ENCODE results near the gene LRRC59. TPM values are rescaled to one million over a fixed set of nuclear protein-coding genes. Genes with fewer than 3 reads are reported as not detected.

Gene LRRC59
- total and polyA plus RNA-seq, 2 of the 8 experiments (the other 6 are each of a cell fraction or from before 2014, with no cell fraction given): 48.3 to 117 TPM

- Histone ChIP-seq H3K4me3 (ENCODE audit: extremely low read depth in 1 of 4, insufficient read depth in 2 of 4, low read depth in 3 of 4, low read length in 4 of 4) (peak overlapping the region in 1 of 4 experiments; percentile 86; a peak in 1 of 8 replicates), H3K4me2 (ENCODE audit: insufficient read depth in 1 of 2, low read depth in 2 of 2, low read length in 2 of 2) (peak overlapping the region; percentile 61 to 79; a peak in 3 of 4 replicates)
- POLR2A ChIA-PET (ENCODE audit: partially characterized antibody): interaction anchor here (3.4 to 27.4 kb wide), 3 partner anchors 4 to 14 kb away, joined by 10 to 313 read pairs (median 313); partner anchors contain the start of genes EME1, LRRC59 and MRPL27
- TF ChIP-seq CEBPB (IDR thresholded peaks at IDR 0.05; ENCODE audit: low read depth, low read length) (no peak), POU5F1 (IDR thresholded peaks at IDR 0.05; ENCODE audit: low read depth, low read length) (no peak), SIRT6 (IDR thresholded peaks at IDR 0.05; ENCODE audit: low read length) (no peak), CBX5 (IDR thresholded peaks at IDR 0.05; ENCODE audit: low read depth, low read length) (no peak), KDM1A (IDR thresholded peaks at IDR 0.05; ENCODE audit: borderline replicate concordance, low read length) (no peak), ZNF274 (IDR thresholded peaks at IDR 0.05; ENCODE audit: borderline replicate concordance, extremely low read depth, low read length) (no peak), YY1 (IDR thresholded peaks at IDR 0.05; ENCODE audit: low read depth, low read length) (no peak), JUN (IDR thresholded peaks at IDR 0.05; ENCODE audit: low read depth, low read length) (no peak), FOSL1 (IDR thresholded peaks at IDR 0.05; ENCODE audit: insufficient read depth, low read depth, low read length) (no peak), ASH2L (IDR thresholded peaks at IDR 0.05; ENCODE audit: low read length) (no peak), RXRA (IDR thresholded peaks at IDR 0.05; ENCODE audit: insufficient read depth, low read depth, low read length) (no peak)
- TF ChIP-seq, protein P1, sequence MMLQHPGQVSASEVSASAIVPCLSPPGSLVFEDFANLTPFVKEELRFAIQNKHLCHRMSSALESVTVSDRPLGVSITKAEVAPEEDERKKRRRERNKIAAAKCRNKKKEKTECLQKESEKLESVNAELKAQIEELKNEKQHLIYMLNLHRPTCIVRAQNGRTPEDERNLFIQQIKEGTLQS (IDR thresholded peaks at IDR 0.05; ENCODE audit: insufficient read depth, low read depth, low read length): no peak
- TF ChIP-seq, protein P2, sequence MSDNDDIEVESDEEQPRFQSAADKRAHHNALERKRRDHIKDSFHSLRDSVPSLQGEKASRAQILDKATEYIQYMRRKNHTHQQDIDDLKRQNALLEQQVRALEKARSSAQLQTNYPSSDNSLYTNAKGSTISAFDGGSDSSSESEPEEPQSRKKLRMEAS (IDR thresholded peaks at IDR 0.05): no peak
These were observed 25.8 kb downstream of the LRRC59 start for GRCh38 chr17:50371526-50371925.

More at GRCh38 chr17:50371526-50371925, 25.8 kb downstream of the LRRC59 start:
- Histone ChIP-seq H3K23me2 (ENCODE audit: low read depth, low read length) (peaks cover 4% of the 10 kb centered on the region; the same call in 1 of the 2 replicates), H3K14ac (ENCODE audit: insufficient read length) (no peak overlapping the region), H2BK120ac (replicated peaks; ENCODE audit: low read depth, low read length) (no peak overlapping the region), H3K9me3 (ENCODE audit: insufficient read depth in 2 of 2, low read depth in 1 of 2, low read length in 1 of 2) (no peaks in the 10 kb centered on the region), H3K18ac (ENCODE audit: extremely low read depth, low read length) (no peak overlapping the region), H2AK5ac (ENCODE audit: low read depth, low read length) (no peak overlapping the region), H3K27ac (ENCODE audit: low read depth, low read length) (no peak overlapping the region), H2BK5ac (ENCODE audit: low read depth, low read length) (no peak overlapping the region), H3K56ac (replicated peaks; ENCODE audit: insufficient read length, low read depth, low read length) (no peak overlapping the region), H2BK20ac (ENCODE audit: low read length) (no peak overlapping the region), H2AFZ (ENCODE audit: low read length) (no peak overlapping the region), H2BK15ac (ENCODE audit: low read length) (no peak overlapping the region), H4K20me1 (replicated peaks in 1 of 2; ENCODE audit: control insufficient read depth in 1 of 2, insufficient read depth in 2 of 2, low read length in 2 of 2) (peaks cover 4% of the 10 kb centered on the region in 2 experiments), H3K79me2 (ENCODE audit: control insufficient read depth in 1 of 2, insufficient read depth in 2 of 2, low read length in 2 of 2) (peaks cover 0 to 17% of the 10 kb centered on the region in 2 experiments; a peak in 2 of 4 replicates), H3K4ac (replicated peaks; ENCODE audit: insufficient read length, low read depth, low read length) (no peak overlapping the region), H3K27me3 (replicated peaks in 1 of 4; ENCODE audit: control insufficient read depth in 3 of 4, extremely low read depth in 1 of 4, insufficient read depth in 3 of 4, low read length in 3 of 4) (no peaks in the 10 kb centered on the region), H2BK12ac (ENCODE audit: low read depth, low read length) (no peak overlapping the region), H3K4me1 (replicated peaks in 1 of 4; ENCODE audit: control insufficient read depth in 3 of 4, insufficient read depth in 4 of 4, low read length in 3 of 4) (peaks cover 0 to 9% (median under 1%) of the 10 kb centered on the region in 4 experiments; a peak in 2 of 7 replicates), H3K23ac (ENCODE audit: insufficient read length) (no peak overlapping the region), H4K5ac (ENCODE audit: insufficient read length, low read depth, low read length) (no peak overlapping the region), H3K36me3 (ENCODE audit: control insufficient read depth in 2 of 4, insufficient read depth in 4 of 4, low read length in 3 of 4) (peaks cover 12 to 38% (median 24%) of the 10 kb centered on the region in 4 experiments; a peak in 7 of 8 replicates), H4K8ac (ENCODE audit: extremely low read depth, insufficient read depth, low read length) (no peak overlapping the region), H3K9ac (replicated peaks in 1 of 4; ENCODE audit: extremely low read depth in 1 of 4, low read depth in 3 of 4, low read length in 3 of 4) (no peak overlapping the region), H4K91ac (replicated peaks; ENCODE audit: insufficient read length, low read length) (no peak overlapping the region), H3K79me1 (ENCODE audit: low read depth, low read length) (no peaks in the 10 kb centered on the region; the same call in 1 of the 2 replicates)
- CTCF ChIA-PET (ENCODE audit: partially characterized antibody): interaction anchor here (1.1 to 2.8 kb wide), 2 partner anchors 10 to 25 kb away, joined by 3 to 25 read pairs; partner anchors contain the start of gene LRRC59
- 95% methylated on average over 2 of the region's 2 CpGs; no CpG with 5 or more reads in 1 of the 2 experiments for WGBS, 2 experiments (ENCODE audit: extremely low coverage in 1 of 2, insufficient coverage in 1 of 2, insufficient read length in 1 of 2, insufficient replicate concordance in 2 of 2, low coverage in 1 of 2, low lambda C conversion rate in 2 of 2, missing lambda C conversion rate in 1 of 2)
- DNase-seq (ENCODE audit: low read depth in 1 of 2, low spot score in 2 of 2) (no peak), FAIRE-seq (no peak)
